NT2/D1 (cell line): Measurements from ENCODE around the gene RIBC2.

Experiments used
- SUZ12 ChIP-seq: IDR thresholded peaks from 2 replicates; pipeline ENCODE4 v1.6.1; 2011; ENCODE audit not compliant: insufficient read length, insufficient read depth; ENCODE audit errors: extremely low read depth
- YY1 ChIP-seq: IDR thresholded peaks from 2 replicates; pipeline ENCODE4 v1.6.1; 2011; ENCODE audit not compliant: insufficient read length, insufficient read depth

GRCh38 chr22:45453764-45454163 lies 40.3 kb downstream of the RIBC2 start:
- TF ChIP-seq SUZ12 (no peak), YY1 (no peak)
